OCI-M1 (cell line): ENCODE results near the gene DMBX1.

ENCODE experiments used
- DNase-seq: peaks from one replicate; lab custom pipeline; 2025; lab: John Stamatoyannopoulos, UW

The DMBX1 gene

GRCh38 chr1:46483589-46483988 is 6.0 kb upstream of the DMBX1 start:
- no peak for DNase-seq

GRCh38 chr1:46484783-46485490 is 4.7 kb upstream of the DMBX1 start:
- no peak for DNase-seq

- no peak for DNase-seq
Observed at GRCh38 chr1:46485564-46486431, 3.8 kb upstream of the DMBX1 start.

- DNase-seq: no peak
Observed at GRCh38 chr1:46486432-46487015, 3.1 kb upstream of the DMBX1 start.

GRCh38 chr1:46487818-46488218 is 1.8 kb upstream of the DMBX1 start:
- peak; percentile 81 for DNase-seq

- no peak for DNase-seq
Observed at GRCh38 chr1:46488343-46489168, 1.1 kb upstream of the DMBX1 start.

GRCh38 chr1:46489169-46489637 is 433 bp upstream of the DMBX1 start:
- DNase-seq: no peak

- DNase-seq: no peak
Observed at GRCh38 chr1:46490406-46490655, 695 bp downstream of the DMBX1 start.

GRCh38 chr1:46490656-46491442 is 1.2 kb downstream of the DMBX1 start:
- DNase-seq: no peak

- no peak for DNase-seq
Observed at GRCh38 chr1:46491443-46492268, 2.0 kb downstream of the DMBX1 start.

- no peak for DNase-seq
Observed at GRCh38 chr1:46492269-46492853, 2.7 kb downstream of the DMBX1 start.

GRCh38 chr1:46492871-46493270 is 3.2 kb downstream of the DMBX1 start:
- no peak for DNase-seq

GRCh38 chr1:46493316-46494032 is 3.8 kb downstream of the DMBX1 start:
- no peak for DNase-seq

GRCh38 chr1:46494910-46495309 is 5.3 kb downstream of the DMBX1 start:
- no peak for DNase-seq

- DNase-seq: no peak
Observed at GRCh38 chr1:46495778-46496177, 6.1 kb downstream of the DMBX1 start.

GRCh38 chr1:46496505-46496904 is 6.9 kb downstream of the DMBX1 start:
- DNase-seq: no peak

- DNase-seq: no peak
Observed at GRCh38 chr1:46497020-46497419, 7.4 kb downstream of the DMBX1 start.

- DNase-seq: no peak
Observed at GRCh38 chr1:46497665-46498064, 8.0 kb downstream of the DMBX1 start.

- DNase-seq: no peak
Observed at GRCh38 chr1:46501528-46501927, 11.9 kb downstream of the DMBX1 start.

- DNase-seq: no peak
Observed at GRCh38 chr1:46503421-46503820, 13.8 kb downstream of the DMBX1 start.
